ENCODE data around the gene TMEM144.

GRCh38 chr4:158259955-158260575 lies 49.8 kb downstream of the TMEM144 start:
- TF ChIP-seq, protein P1, sequence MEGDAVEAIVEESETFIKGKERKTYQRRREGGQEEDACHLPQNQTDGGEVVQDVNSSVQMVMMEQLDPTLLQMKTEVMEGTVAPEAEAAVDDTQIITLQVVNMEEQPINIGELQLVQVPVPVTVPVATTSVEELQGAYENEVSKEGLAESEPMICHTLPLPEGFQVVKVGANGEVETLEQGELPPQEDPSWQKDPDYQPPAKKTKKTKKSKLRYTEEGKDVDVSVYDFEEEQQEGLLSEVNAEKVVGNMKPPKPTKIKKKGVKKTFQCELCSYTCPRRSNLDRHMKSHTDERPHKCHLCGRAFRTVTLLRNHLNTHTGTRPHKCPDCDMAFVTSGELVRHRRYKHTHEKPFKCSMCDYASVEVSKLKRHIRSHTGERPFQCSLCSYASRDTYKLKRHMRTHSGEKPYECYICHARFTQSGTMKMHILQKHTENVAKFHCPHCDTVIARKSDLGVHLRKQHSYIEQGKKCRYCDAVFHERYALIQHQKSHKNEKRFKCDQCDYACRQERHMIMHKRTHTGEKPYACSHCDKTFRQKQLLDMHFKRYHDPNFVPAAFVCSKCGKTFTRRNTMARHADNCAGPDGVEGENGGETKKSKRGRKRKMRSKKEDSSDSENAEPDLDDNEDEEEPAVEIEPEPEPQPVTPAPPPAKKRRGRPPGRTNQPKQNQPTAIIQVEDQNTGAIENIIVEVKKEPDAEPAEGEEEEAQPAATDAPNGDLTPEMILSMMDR (IDR thresholded peaks at IDR 0.05) = peak; percentile 65
- TF ChIP-seq EZH2 (IDR thresholded peaks at IDR 0.05) (no peak), EZH2phosphoT487 (IDR thresholded peaks at IDR 0.05) (no peak)

Data from neural progenitor cell (in vitro differentiated cells).